Measurements from ENCODE around the gene PIP5K1B.

The PIP5K1B gene

GRCh38 chr9:68964102-68964541 lies 259.1 kb downstream of the PIP5K1B start:
- no peak for TF ChIP-seq EP300 (IDR thresholded peaks at IDR 0.05; ENCODE audit: borderline replicate concordance)
- TF ChIP-seq YY1 (IDR thresholded peaks at IDR 0.05; ENCODE audit: low read depth) = no peak
- TF ChIP-seq TAF1 (IDR thresholded peaks at IDR 0.05; ENCODE audit: low read depth) = no peak
- no peak for TF ChIP-seq CREB1 (IDR thresholded peaks at IDR 0.05; ENCODE audit: low read depth)
- TF ChIP-seq TCF12 (IDR thresholded peaks at IDR 0.05; ENCODE audit: low read depth) = no peak
- TF ChIP-seq NFIC (IDR thresholded peaks at IDR 0.05) = no peak
- no peak for TF ChIP-seq TEAD4 (IDR thresholded peaks at IDR 0.05)
- TF ChIP-seq REST (IDR thresholded peaks at IDR 0.05; ENCODE audit: low read depth) = no peak
- TF ChIP-seq RAD21 (IDR thresholded peaks at IDR 0.05; ENCODE audit: low read depth) = no peak
- TF ChIP-seq FOXM1 (IDR thresholded peaks at IDR 0.05; ENCODE audit: borderline replicate concordance, low read depth) = no peak
- no peak for TF ChIP-seq EGR1 (IDR thresholded peaks at IDR 0.05)
- no peak for TF ChIP-seq CEBPB (IDR thresholded peaks at IDR 0.05)
- TF ChIP-seq MAX (IDR thresholded peaks at IDR 0.05) = no peak
- TF ChIP-seq USF1 (IDR thresholded peaks at IDR 0.05) = no peak
- TF ChIP-seq ZBTB7A (IDR thresholded peaks at IDR 0.05; ENCODE audit: low read depth) = no peak

GRCh38 chr9:68964765-68965164 lies 259.7 kb downstream of the PIP5K1B start:
- TF ChIP-seq TAF1 (IDR thresholded peaks at IDR 0.05; ENCODE audit: low read depth) (no peak), RAD21 (IDR thresholded peaks at IDR 0.05; ENCODE audit: low read depth) (no peak), NFIC (IDR thresholded peaks at IDR 0.05) (no peak), TCF12 (IDR thresholded peaks at IDR 0.05; ENCODE audit: low read depth) (no peak), CREB1 (IDR thresholded peaks at IDR 0.05; ENCODE audit: low read depth) (no peak), CEBPB (IDR thresholded peaks at IDR 0.05) (no peak), TEAD4 (IDR thresholded peaks at IDR 0.05) (no peak), USF1 (IDR thresholded peaks at IDR 0.05) (no peak), YY1 (IDR thresholded peaks at IDR 0.05; ENCODE audit: low read depth) (no peak), EP300 (IDR thresholded peaks at IDR 0.05; ENCODE audit: borderline replicate concordance) (no peak), FOXM1 (IDR thresholded peaks at IDR 0.05; ENCODE audit: borderline replicate concordance, low read depth) (no peak), EGR1 (IDR thresholded peaks at IDR 0.05) (no peak), REST (IDR thresholded peaks at IDR 0.05; ENCODE audit: low read depth) (no peak), ZBTB7A (IDR thresholded peaks at IDR 0.05; ENCODE audit: low read depth) (no peak), MAX (IDR thresholded peaks at IDR 0.05) (no peak)

GRCh38 chr9:68966496-68966944 lies 261.5 kb downstream of the PIP5K1B start:
- no peak for TF ChIP-seq EP300 (IDR thresholded peaks at IDR 0.05; ENCODE audit: borderline replicate concordance)
- TF ChIP-seq REST (IDR thresholded peaks at IDR 0.05; ENCODE audit: low read depth) = no peak

- TF ChIP-seq ZBTB7A (IDR thresholded peaks at IDR 0.05; ENCODE audit: low read depth) (no peak), NFIC (IDR thresholded peaks at IDR 0.05) (no peak), MAX (IDR thresholded peaks at IDR 0.05) (no peak), CEBPB (IDR thresholded peaks at IDR 0.05) (no peak), TAF1 (IDR thresholded peaks at IDR 0.05; ENCODE audit: low read depth) (no peak), YY1 (IDR thresholded peaks at IDR 0.05; ENCODE audit: low read depth) (no peak), RAD21 (IDR thresholded peaks at IDR 0.05; ENCODE audit: low read depth) (no peak), FOXM1 (IDR thresholded peaks at IDR 0.05; ENCODE audit: borderline replicate concordance, low read depth) (no peak), TCF12 (IDR thresholded peaks at IDR 0.05; ENCODE audit: low read depth) (no peak), USF1 (IDR thresholded peaks at IDR 0.05) (no peak), EGR1 (IDR thresholded peaks at IDR 0.05) (no peak), EP300 (IDR thresholded peaks at IDR 0.05; ENCODE audit: borderline replicate concordance) (no peak), CREB1 (IDR thresholded peaks at IDR 0.05; ENCODE audit: low read depth) (no peak), TEAD4 (IDR thresholded peaks at IDR 0.05) (no peak), REST (IDR thresholded peaks at IDR 0.05; ENCODE audit: low read depth) (no peak)
Measured at GRCh38 chr9:68967800-68968199, 262.8 kb downstream of the PIP5K1B start.
